H1 (cell line): ENCODE data around the gene SHTN1.

Experiments used
- ATF2 ChIP-seq: IDR thresholded peaks from 2 replicates; pipeline ENCODE4 v1.6.1; 2012; ENCODE audit warnings: low read length, inconsistent platforms
- BACH1 ChIP-seq: IDR thresholded peaks from 2 replicates; pipeline ENCODE4 v1.6.1; 2012; ENCODE audit warnings: low read length, improper control_type of control experiment
- CREB1 ChIP-seq: IDR thresholded peaks from 2 replicates; pipeline ENCODE4 v1.6.1; 2012; ENCODE audit warnings: inconsistent platforms
- POU5F1 ChIP-seq: IDR thresholded peaks from 2 replicates; pipeline ENCODE4 v1.6.1; 2011; ENCODE audit warnings: low read depth, mild to moderate bottlenecking, low read length, moderate library complexity
- SIN3A ChIP-seq, 2 experiments: IDR thresholded peaks in 1 of 2; conservative IDR thresholded peaks in 1 of 2; 2 replicates each; pipeline ENCODE4 v1.6.1; 2011 to 2012; ENCODE audit warnings: low read length in 2 of 2, improper control_type of control experiment in 1 of 2, low read depth in 1 of 2, mild to moderate bottlenecking in 1 of 2
- SUZ12 ChIP-seq: fragments of 200-600 bp; sonication (generic); IDR thresholded peaks from 2 replicates; pipeline ENCODE4 v1.6.1; 2012; ENCODE audit warnings: mild to moderate bottlenecking, inconsistent platforms, low read length, moderate library complexity, mixed read lengths

GRCh38 chr10:116893686-116894037, 111.3 kb downstream of the SHTN1 start:
- TF ChIP-seq SIN3A (conservative IDR thresholded peaks at IDR 0.05 in 1 of 2, IDR thresholded peaks at IDR 0.05 in 1 of 2; ENCODE audit: low read depth in 1 of 2, low read length in 2 of 2) (no peak), ATF2 (no peak), SUZ12 (no peak), BACH1 (no peak), CREB1 (no peak), POU5F1 (no peak)
